SK-N-SH treated with all-trans-retinoic acid at 6 μM for 48 hours (cell line): ENCODE measurements around the gene SGPP2.
"Not testable (repeated sequence)": the region's sequence is repeated elsewhere in the genome, so short reads cannot be mapped to it uniquely, and the experiment has no call there.

ENCODE experiments used
- ATAC-seq: fragments of 200-7000 bp; cut with Tn5 transposase; 3 replicates; pipeline ENCODE4 v1.9.1; 2020; ENCODE audit warnings: mild to moderate bottlenecking, moderate library complexity
- ARNTL ChIP-seq: fragments of 450-650 bp; formaldehyde crosslinking; IDR thresholded peaks from 2 replicates; pipeline ENCODE4 v1.5.0; 2020; ENCODE audit warnings: low read depth, mild to moderate bottlenecking, moderate library complexity, borderline replicate concordance
- CSDC2 ChIP-seq: fragments of 250-450 bp; sonication (Bioruptor Pico); IDR thresholded peaks from 2 replicates; pipeline ENCODE4 v1.5.0; 2020; ENCODE audit warnings: mild to moderate bottlenecking, moderate library complexity
- GLIS3 ChIP-seq: fragments of 250-450 bp; sonication (Bioruptor Pico); IDR thresholded peaks from 2 replicates; pipeline ENCODE4 v1.5.0; 2020; ENCODE audit warnings: mild to moderate bottlenecking, moderate library complexity
- ISL1 ChIP-seq: fragments of 250-450 bp; sonication (Bioruptor Pico); IDR thresholded peaks from 2 replicates; pipeline ENCODE4 v2.1.2; 2022; ENCODE audit warnings: mild to moderate bottlenecking, moderate library complexity
- PPARA ChIP-seq: fragments of 250-450 bp; sonication (Bioruptor Pico); IDR thresholded peaks from 2 replicates; pipeline ENCODE4 v1.5.0; 2020; ENCODE audit warnings: mild to moderate bottlenecking, borderline replicate concordance
- RARB ChIP-seq: fragments of 250-450 bp; sonication (Bioruptor Pico); IDR thresholded peaks from 2 replicates; pipeline ENCODE4 v1.8.0; 2021; ENCODE audit warnings: mild to moderate bottlenecking, moderate library complexity
- SNAI2 ChIP-seq: fragments of 250-450 bp; sonication (Bioruptor Pico); IDR thresholded peaks from 2 replicates; pipeline ENCODE4 v1.5.0; 2020; ENCODE audit warnings: mild to moderate bottlenecking, moderate library complexity
- TCF4 ChIP-seq: fragments of 250-450 bp; sonication (Bioruptor Pico); IDR thresholded peaks from 2 replicates; pipeline ENCODE4 v1.8.0; 2021; ENCODE audit warnings: mild to moderate bottlenecking, moderate library complexity, borderline replicate concordance
- ZFP30 ChIP-seq: fragments of 450-650 bp; formaldehyde crosslinking; IDR thresholded peaks from 2 replicates; pipeline ENCODE4 v1.5.0; 2022; ENCODE audit warnings: mild to moderate bottlenecking, moderate library complexity
- ZNF70 ChIP-seq: fragments of 450-650 bp; formaldehyde crosslinking; IDR thresholded peaks from 2 replicates; pipeline ENCODE4 v1.5.0; 2020; ENCODE audit warnings: mild to moderate bottlenecking, moderate library complexity
- TF ChIP-seq, protein P1 (sequence below): fragments of 250-450 bp; sonication (Bioruptor Pico); IDR thresholded peaks from 2 replicates; pipeline ENCODE4 v1.5.0; 2020; ENCODE audit warnings: mild to moderate bottlenecking, moderate library complexity
- TF ChIP-seq, protein P2 (sequence below): fragments of 250-450 bp; sonication (Bioruptor Pico); IDR thresholded peaks from 2 replicates; pipeline ENCODE4 v1.8.0; 2021; ENCODE audit warnings: low read depth, mild to moderate bottlenecking, moderate library complexity, borderline replicate concordance
- TF ChIP-seq, protein P3 (sequence below): fragments of 250-450 bp; sonication (Bioruptor Pico); IDR thresholded peaks from 2 replicates; pipeline ENCODE4 v1.5.1; 2021; ENCODE audit warnings: mild to moderate bottlenecking, moderate library complexity

SGPP2 gene

DNA sequence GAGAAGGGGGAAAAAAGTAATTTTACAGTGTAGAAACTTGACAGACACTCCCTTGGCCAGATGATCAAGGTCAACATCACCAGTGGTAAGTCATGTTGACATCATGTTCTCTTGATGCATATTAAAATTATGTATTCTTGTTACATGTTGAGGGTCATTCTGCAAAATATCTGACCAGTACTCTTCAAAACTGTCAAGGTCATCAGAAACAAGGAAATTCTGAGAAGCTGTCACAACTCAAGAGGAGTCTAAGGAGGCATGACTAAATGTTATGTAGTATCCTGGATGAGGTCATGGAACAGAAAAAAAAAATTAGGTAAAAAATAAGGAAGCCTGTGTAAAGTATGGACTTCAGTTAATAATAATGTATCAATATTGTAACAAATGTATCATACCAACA, 6.3 kb downstream of the SGPP2 start:
- TF ChIP-seq ARNTL (CRISPR knock-in tag) (no peak), CSDC2 (no peak), GLIS3 (no peak), SNAI2 (CRISPR knock-in tag) (no peak)
- TF ChIP-seq, protein P1, sequence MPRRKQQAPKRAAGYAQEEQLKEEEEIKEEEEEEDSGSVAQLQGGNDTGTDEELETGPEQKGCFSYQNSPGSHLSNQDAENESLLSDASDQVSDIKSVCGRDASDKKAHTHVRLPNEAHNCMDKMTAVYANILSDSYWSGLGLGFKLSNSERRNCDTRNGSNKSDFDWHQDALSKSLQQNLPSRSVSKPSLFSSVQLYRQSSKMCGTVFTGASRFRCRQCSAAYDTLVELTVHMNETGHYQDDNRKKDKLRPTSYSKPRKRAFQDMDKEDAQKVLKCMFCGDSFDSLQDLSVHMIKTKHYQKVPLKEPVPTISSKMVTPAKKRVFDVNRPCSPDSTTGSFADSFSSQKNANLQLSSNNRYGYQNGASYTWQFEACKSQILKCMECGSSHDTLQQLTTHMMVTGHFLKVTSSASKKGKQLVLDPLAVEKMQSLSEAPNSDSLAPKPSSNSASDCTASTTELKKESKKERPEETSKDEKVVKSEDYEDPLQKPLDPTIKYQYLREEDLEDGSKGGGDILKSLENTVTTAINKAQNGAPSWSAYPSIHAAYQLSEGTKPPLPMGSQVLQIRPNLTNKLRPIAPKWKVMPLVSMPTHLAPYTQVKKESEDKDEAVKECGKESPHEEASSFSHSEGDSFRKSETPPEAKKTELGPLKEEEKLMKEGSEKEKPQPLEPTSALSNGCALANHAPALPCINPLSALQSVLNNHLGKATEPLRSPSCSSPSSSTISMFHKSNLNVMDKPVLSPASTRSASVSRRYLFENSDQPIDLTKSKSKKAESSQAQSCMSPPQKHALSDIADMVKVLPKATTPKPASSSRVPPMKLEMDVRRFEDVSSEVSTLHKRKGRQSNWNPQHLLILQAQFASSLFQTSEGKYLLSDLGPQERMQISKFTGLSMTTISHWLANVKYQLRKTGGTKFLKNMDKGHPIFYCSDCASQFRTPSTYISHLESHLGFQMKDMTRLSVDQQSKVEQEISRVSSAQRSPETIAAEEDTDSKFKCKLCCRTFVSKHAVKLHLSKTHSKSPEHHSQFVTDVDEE (CRISPR knock-in tag), result no peak
- ATAC-seq, result no peak

DNA sequence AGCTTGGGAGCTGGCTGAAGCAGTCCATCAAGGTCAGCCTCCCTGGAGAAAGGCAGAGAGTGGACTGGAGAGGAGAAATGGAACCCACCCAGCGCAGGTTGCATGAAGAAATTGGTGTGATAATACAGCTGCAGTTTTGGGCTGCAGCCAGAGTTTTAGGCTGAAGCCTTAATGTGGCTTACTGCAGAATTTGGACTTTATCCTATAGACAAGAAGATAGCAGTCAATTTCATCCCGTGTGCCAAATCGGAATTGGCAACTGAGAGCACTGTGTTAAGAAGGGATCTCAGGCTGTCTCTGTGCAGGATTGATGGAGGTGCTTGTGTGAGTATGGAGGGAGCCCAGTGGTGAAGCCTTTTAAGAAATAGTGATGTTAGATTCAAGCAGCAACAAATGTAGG, 7.5 kb downstream of the SGPP2 start:
- ATAC-seq, result no peak
- no peak for TF ChIP-seq ZNF70 (CRISPR knock-in tag)
- TF ChIP-seq SNAI2 (CRISPR knock-in tag), result no peak
- TF ChIP-seq RARB (CRISPR knock-in tag), result no peak

DNA sequence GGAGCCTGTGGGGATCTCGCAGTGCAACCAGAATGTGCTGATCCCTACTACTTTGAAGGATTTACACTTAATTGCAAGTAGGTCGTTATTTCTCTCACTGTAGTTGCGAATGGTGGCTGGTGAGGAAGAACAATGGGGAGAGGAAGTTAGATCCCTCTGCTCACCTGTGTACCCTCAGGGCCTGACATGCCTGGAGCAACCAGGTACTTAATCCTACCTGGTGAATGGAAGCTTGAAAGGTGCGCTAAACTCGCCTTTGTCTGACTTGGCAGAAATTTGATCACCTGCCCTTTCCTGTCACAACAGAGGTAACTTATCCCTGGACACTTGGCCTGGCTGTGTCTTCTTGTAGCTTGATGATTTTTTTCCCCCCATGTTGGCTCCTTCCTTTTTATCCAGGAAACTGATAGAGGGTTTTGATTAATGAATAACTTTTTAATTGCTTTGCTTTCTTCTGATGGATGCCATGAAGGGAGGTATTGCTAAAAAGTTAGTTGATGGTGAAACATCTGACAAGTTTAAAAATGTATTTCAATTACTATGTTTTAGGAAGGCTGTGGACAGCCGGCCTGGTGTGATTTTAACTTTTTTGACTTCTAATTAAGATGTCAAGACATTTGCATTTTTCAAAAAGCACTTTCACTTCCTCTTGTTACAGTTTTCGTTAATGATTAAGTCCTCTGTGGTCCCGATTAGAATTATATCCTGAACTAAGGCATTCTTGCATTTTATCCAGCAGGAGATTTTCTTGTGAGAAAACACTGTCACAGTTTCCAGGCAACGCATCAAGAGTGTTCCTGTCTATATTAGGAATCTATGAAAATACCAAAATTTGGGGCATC, 9.2 kb downstream of the SGPP2 start:
- TF ChIP-seq TCF4 (CRISPR knock-in tag) (no peak), PPARA (CRISPR knock-in tag) (no peak), ZNF70 (CRISPR knock-in tag) (no peak), SNAI2 (CRISPR knock-in tag) (no peak)
- TF ChIP-seq, protein P1 (CRISPR knock-in tag), result no peak
- TF ChIP-seq, protein P2, sequence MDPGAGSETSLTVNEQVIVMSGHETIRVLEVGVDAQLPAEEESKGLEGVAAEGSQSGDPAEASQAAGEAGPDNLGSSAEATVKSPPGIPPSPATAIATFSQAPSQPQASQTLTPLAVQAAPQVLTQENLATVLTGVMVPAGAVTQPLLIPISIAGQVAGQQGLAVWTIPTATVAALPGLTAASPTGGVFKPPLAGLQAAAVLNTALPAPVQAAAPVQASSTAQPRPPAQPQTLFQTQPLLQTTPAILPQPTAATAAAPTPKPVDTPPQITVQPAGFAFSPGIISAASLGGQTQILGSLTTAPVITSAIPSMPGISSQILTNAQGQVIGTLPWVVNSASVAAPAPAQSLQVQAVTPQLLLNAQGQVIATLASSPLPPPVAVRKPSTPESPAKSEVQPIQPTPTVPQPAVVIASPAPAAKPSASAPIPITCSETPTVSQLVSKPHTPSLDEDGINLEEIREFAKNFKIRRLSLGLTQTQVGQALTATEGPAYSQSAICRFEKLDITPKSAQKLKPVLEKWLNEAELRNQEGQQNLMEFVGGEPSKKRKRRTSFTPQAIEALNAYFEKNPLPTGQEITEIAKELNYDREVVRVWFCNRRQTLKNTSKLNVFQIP (CRISPR knock-in tag), result no peak
- ATAC-seq, result no peak

DNA sequence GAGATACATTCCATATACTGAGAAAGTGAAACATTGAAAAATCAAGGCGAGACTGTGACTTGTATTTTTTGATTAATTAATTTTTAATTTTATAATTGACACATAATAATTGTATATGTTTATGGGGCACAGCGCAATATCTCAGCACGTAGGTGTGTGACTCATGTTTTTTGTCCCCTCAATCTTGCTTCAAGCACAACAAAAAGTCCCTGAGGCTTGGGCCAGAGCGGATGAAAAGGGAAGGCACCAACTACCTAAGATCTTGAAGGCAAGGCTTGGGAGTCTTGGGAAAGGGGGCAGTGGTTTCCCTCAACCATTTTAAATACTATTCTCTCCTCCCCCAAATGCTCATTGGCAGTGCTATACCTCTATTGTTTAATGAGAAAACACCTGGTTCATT, 9.9 kb downstream of the SGPP2 start:
- TF ChIP-seq ISL1 (CRISPR knock-in tag) (no peak), ARNTL (CRISPR knock-in tag) (no peak), ZFP30 (CRISPR knock-in tag) (no peak)
- TF ChIP-seq, protein P1 (CRISPR knock-in tag), result no peak
- TF ChIP-seq, protein P3, sequence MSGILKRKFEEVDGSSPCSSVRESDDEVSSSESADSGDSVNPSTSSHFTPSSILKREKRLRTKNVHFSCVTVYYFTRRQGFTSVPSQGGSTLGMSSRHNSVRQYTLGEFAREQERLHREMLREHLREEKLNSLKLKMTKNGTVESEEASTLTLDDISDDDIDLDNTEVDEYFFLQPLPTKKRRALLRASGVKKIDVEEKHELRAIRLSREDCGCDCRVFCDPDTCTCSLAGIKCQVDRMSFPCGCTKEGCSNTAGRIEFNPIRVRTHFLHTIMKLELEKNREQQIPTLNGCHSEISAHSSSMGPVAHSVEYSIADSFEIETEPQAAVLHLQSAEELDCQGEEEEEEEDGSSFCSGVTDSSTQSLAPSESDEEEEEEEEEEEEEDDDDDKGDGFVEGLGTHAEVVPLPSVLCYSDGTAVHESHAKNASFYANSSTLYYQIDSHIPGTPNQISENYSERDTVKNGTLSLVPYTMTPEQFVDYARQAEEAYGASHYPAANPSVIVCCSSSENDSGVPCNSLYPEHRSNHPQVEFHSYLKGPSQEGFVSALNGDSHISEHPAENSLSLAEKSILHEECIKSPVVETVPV (CRISPR knock-in tag), result no peak
- no peak for ATAC-seq

DNA sequence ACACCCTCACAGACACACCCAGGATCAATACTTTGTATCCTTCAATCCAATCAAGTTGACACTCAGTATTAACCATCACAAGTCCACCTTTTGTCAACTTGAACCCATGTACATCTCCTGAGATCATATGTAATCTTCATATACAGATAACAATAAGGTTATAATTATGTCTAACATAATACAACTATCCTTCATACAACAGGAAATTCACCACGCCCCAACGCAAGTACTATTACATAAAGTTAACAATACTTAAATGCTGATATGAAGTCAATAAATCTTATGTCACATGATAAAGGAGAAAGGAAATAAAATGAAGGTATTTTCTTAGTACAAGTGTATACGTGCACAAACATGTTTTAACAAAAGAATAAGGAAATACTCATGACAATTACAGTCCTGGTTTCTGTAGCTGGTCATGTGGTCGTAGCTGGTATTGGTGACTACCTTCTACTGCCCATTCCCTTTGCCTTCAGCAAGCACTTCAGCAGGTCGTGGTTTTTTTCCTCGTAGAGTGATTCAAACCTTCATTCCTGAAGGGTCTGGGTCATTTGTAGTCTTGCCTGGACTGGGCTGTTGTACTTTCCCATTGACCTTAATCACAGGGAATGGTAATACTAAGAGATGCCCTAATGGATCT, 11.2 kb downstream of the SGPP2 start:
- not testable (repeated sequence) for ATAC-seq
